ENCODE measurements around the gene NR1D1. TPM values are rescaled to one million over a fixed set of nuclear protein-coding genes. Genes with fewer than 3 reads are reported as not detected.

NR1D1 gene
- total RNA-seq, 1 donor: 1.7 TPM

GRCh38 chr17:40105861-40106759 lies 5.7 kb upstream of the NR1D1 start:
- TF ChIP-seq CTCF (IDR thresholded peaks at IDR 0.05; ENCODE audit: insufficient read depth, low read depth, low read length): no peak
- no peak for DNase-seq (ENCODE audit: low read depth)
- no peak overlapping the region for H3K4me3 ChIP-seq (ENCODE audit: low read depth, low read length)

DNA sequence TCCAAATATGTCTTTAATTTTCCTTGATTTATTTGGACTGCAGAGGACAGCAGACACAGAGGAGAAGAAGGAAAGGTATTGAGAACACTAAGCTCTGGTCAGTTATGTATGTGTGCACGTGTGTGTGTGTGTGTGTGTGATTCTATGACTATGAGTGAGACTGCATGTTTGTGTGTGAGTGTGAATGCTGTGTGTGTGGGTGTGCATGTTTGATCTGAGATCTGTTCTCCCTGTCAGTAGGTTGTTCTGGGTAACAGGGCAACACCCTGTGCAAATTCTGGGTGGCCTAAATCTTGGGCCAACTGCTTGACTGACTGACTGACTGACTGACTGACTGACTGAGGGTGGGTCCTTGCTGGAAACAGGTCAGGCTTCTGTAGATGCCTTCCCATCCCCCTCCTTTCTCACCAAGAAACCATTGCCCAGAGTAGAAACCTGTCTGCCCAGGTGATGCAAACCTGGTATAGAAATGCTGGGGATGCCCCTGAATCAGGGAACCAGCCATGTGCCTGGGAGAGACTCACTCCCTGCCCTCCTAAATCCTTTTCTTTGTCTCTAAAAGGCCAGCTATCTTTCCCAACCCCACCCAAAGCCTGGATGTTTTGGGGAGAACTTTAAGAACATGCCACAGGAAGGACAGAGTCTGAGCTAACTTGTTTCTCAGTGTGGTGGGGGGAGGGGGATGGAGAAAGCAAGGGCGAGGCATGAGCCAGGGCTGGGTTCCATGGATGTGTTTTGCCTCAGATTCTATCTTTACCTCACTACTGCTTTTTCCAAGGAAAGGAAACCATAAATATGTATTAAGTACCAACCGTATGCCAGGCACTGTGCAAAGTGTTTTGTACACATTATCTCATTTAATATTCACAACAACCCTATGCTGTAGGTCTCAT lies 4.5 kb upstream of the NR1D1 start:
- no peak for TF ChIP-seq CTCF (IDR thresholded peaks at IDR 0.05; ENCODE audit: insufficient read depth, low read depth, low read length)
- no peak overlapping the region for H3K4me3 ChIP-seq (ENCODE audit: low read depth, low read length)
- no peak for DNase-seq (ENCODE audit: low read depth)

- no peak overlapping the region for H3K4me3 ChIP-seq (ENCODE audit: low read depth, low read length)
- no peak for DNase-seq (ENCODE audit: low read depth)
- no peak for TF ChIP-seq CTCF (IDR thresholded peaks at IDR 0.05; ENCODE audit: insufficient read depth, low read depth, low read length)
Measured at GRCh38 chr17:40103688-40104087, 3.3 kb upstream of the NR1D1 start.

GRCh38 chr17:40103071-40103661 lies 2.8 kb upstream of the NR1D1 start:
- H3K4me3 ChIP-seq (ENCODE audit: low read depth, low read length): no peak overlapping the region
- TF ChIP-seq CTCF (IDR thresholded peaks at IDR 0.05; ENCODE audit: insufficient read depth, low read depth, low read length): no peak
- DNase-seq (ENCODE audit: low read depth): no peak

GRCh38 chr17:40101367-40102210 lies 1.2 kb upstream of the NR1D1 start:
- TF ChIP-seq CTCF (IDR thresholded peaks at IDR 0.05; ENCODE audit: insufficient read depth, low read depth, low read length): no peak
- DNase-seq (ENCODE audit: low read depth): no peak
- peak overlapping the region; percentile 76 for H3K4me3 ChIP-seq (ENCODE audit: low read depth, low read length)
